Fibroblast of lung (primary cell): ENCODE results near the gene DCST2.

Source experiments
- EZH2 ChIP-seq: IDR thresholded peaks from 2 replicates; pipeline ENCODE4 v1.5.1; 2012; ENCODE audit warnings: low read length, control low read depth, mild to moderate bottlenecking; ENCODE audit errors: missing control alignments
- TF ChIP-seq, protein P1 (sequence below), 2 donors: IDR thresholded peaks in 1 of 2; conservative IDR thresholded peaks in 1 of 2; 1 replicate in 1 of 2; 2 replicates in 1 of 2; pipeline ENCODE4 v1.5.1; 2011 to 2012; ENCODE audit warnings: low read length in 2 of 2, control low read depth in 1 of 2, inconsistent platforms in 1 of 2, low read depth in 1 of 2, mild to moderate bottlenecking in 1 of 2

DNA sequence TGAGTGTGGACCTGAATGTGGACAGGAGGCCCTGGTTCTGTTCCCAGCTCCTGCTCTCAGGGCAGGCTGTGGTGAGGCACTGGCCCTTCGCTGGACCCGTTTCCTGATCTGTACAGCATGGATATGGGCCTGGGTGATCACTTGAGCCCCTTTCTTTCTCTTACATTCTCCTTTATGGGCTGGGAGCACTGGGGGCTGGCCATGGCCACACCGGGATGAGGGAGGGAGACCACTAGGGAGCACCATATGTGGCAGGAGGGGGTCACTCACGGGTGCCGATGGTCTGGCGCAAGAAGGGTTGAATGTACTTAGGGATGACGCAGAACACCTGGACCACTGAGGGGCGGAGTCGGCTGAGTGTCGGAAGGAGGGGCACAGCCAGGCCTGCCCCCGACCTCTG is 2.7 kb downstream of the DCST2 start:
- TF ChIP-seq, protein P1, sequence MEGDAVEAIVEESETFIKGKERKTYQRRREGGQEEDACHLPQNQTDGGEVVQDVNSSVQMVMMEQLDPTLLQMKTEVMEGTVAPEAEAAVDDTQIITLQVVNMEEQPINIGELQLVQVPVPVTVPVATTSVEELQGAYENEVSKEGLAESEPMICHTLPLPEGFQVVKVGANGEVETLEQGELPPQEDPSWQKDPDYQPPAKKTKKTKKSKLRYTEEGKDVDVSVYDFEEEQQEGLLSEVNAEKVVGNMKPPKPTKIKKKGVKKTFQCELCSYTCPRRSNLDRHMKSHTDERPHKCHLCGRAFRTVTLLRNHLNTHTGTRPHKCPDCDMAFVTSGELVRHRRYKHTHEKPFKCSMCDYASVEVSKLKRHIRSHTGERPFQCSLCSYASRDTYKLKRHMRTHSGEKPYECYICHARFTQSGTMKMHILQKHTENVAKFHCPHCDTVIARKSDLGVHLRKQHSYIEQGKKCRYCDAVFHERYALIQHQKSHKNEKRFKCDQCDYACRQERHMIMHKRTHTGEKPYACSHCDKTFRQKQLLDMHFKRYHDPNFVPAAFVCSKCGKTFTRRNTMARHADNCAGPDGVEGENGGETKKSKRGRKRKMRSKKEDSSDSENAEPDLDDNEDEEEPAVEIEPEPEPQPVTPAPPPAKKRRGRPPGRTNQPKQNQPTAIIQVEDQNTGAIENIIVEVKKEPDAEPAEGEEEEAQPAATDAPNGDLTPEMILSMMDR (conservative IDR thresholded peaks at IDR 0.05 in 1 of 2, IDR thresholded peaks at IDR 0.05 in 1 of 2; ENCODE audit: low read depth in 1 of 2, low read length in 2 of 2): no peak
- no peak for TF ChIP-seq EZH2
